Subcutaneous adipose tissue (tissue), 4 donors: Measurements from ENCODE around the gene ABCA7. TPM values are rescaled to one million over a fixed set of nuclear protein-coding genes. Genes with fewer than 3 reads are reported as not detected.

Experiments
- total RNA-seq, 4 donors: library from RNA; depleted of rRNA; stranded (reverse); fragments of >200 nt; gene quantifications; one replicate each; pipeline ENCODE4 v1.1.0, GENCODE V29; 2016
- TF ChIP-seq, protein P1 (sequence below): fragments of 450-650 bp; IDR thresholded peaks from one replicate; pipeline ENCODE4 v1.5.1; 2016; ENCODE audit warnings: low read depth, mild to moderate bottlenecking, control low read depth, antibody characterized with exemption, moderate library complexity

ABCA7 gene
- total RNA-seq, 4 donors from 2014 or later: 3.4 to 35.2 (median 12.2) TPM

DNA sequence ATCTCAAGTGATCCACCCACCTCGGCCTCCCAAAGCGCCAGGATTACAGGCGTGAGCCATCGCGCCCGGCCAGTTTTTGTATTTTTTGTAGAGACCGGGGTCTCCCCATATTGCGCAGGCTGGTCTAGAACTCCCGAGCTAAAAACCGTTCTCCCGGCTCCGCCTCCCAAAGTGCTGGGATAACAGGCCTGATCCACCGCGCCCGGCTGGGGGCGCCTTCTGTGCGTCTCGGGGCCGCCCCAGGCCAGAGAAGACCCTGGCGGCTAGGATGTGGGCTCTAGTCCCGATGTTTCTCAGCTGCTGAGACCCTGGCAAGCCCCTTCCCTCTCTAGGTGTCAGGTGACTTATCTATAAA, 30.6 kb downstream of the ABCA7 start:
- TF ChIP-seq, protein P1, sequence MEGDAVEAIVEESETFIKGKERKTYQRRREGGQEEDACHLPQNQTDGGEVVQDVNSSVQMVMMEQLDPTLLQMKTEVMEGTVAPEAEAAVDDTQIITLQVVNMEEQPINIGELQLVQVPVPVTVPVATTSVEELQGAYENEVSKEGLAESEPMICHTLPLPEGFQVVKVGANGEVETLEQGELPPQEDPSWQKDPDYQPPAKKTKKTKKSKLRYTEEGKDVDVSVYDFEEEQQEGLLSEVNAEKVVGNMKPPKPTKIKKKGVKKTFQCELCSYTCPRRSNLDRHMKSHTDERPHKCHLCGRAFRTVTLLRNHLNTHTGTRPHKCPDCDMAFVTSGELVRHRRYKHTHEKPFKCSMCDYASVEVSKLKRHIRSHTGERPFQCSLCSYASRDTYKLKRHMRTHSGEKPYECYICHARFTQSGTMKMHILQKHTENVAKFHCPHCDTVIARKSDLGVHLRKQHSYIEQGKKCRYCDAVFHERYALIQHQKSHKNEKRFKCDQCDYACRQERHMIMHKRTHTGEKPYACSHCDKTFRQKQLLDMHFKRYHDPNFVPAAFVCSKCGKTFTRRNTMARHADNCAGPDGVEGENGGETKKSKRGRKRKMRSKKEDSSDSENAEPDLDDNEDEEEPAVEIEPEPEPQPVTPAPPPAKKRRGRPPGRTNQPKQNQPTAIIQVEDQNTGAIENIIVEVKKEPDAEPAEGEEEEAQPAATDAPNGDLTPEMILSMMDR: no peak

DNA sequence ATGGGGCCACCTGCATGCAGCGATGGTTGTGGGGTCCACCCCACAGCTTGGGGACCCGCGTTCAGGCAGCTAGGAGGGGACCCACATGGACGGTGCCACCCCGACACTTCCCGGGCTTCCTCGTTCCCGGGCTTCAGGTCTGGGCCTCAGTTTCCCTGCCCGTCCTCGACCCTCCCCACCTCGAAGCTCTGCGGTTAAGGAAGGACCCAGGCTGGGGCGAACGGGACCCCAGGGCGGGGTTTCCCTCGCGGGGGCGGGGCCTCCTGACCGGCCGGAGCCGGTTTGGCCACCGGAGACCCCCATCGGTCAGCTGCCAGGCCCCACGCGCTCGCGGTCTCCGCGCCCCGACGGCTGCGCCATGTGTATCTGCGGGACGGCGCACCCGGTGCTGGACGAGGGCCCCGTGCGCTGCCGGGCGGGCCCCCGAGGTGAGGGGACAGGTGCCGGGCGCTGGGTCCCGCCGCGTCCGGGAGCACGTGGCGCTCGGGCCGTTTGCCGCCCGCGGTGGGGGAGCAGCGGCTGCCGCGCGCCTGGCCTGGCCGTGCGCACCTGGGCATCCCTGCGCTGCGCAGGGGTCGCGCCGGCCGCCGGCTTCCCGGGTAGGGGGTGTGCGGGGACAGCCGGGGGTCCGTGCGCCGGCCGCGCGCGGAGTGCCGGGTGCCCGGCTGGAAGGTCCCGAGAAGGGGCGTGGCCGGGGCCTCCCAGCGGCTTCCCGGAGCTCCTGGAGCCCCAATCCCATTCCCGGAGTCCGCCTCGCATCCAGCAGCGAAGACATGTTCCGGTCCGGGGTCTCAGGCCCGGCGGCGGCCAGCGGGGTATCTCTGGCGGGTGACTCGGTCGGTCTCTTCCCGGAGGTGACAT, 31.3 kb downstream of the ABCA7 start:
- TF ChIP-seq, protein P1: no peak

DNA sequence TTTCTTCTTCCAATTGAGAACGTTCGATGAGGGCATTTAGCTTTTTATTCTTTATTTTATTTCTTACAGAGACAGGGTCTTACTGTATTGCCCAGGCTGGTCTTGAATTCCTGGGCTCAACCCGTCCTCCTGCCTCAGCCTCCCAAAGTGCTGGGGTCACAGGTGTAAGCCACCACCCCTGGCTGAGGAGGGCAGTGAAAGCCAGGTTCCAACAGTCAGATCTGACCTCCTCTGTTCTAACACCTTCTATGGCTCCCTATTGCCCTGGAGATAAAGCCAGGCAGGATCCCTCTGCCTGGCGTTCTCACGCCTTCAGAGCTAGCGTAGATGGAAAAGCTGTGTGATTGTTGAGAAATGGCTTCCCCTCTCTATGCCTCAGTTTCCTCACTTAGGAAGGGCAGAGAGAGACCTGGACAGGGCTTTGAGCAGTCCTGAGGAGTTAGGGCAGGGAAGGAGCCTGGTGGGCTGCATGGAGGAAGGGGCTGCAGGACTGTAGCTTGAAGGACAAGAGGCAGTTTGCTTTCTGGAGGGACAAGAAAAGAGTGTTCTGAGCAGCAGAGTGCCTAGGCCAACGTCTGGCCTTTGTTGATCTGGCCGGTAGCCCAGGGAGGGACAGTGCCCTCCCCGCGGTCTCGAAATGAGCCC, 32.6 kb downstream of the ABCA7 start:
- TF ChIP-seq, protein P1: no peak

DNA sequence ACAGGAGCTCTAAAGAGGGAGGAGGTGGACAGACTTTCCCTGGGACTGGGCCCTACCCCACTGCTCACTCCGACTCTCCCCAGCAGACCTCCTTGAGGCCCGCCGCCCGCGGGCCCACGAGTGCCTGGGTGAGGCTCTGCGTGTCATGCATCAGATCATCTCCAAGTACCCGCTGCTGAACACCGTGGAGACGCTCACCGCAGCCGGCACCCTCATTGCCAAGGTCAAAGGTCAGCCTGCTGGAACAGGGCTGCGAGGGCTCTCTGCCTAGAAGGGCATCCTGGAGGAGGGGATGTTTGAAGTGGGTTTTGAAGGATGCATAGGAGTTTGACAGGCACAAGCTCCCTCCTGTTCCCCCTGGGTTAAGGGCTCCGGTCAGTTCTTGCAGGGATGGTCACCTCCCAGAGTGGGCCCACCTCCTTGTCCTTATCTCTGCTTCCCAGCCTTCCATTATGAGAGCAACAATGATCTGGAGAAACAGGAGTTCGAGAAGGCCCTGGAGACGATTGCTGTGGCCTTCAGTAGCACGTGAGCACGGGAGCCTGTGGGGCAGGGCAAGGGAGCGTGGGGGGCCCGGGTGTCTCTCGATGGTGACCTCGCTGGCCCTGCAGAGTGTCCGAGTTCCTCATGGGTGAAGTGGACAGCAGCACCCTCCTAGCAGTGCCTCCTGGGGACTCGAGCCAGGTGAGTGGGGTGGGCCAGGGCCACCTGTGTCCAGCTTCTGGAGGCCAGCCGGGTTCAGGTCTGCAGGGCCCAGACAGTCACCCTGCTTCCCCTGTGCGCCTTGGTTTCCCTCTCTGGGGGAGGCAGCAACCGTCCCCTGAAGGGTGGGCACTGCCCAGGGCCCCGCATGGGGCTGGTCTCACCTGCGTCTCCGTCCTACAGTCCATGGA, 33.4 kb downstream of the ABCA7 start:
- TF ChIP-seq, protein P1: no peak

DNA sequence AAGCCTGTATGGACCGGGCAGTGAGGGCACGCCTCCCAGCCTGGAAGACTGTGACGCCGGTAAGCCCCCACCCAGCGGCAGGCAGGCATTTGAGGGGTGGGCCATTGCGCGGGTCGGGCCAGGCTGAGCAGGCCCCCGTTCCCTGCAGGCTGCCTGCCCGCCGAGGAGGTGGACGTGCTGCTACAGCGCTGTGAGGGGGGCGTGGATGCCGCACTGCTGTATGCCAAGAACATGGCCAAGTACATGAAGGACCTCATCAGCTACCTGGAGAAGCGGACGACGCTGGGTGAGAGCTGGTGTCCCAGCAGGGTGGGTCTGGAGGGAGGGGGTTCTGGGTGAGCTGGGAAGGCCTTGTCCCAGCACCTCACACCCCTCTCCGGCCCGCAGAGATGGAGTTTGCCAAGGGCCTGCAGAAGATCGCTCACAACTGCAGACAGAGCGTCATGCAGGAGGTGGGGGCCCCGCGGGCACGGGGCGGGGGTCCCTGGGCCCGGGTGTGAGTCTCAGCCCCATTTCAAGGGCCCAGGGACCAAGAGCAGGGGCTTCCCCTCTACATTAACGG, 34.1 kb downstream of the ABCA7 start:
- TF ChIP-seq, protein P1: no peak

DNA sequence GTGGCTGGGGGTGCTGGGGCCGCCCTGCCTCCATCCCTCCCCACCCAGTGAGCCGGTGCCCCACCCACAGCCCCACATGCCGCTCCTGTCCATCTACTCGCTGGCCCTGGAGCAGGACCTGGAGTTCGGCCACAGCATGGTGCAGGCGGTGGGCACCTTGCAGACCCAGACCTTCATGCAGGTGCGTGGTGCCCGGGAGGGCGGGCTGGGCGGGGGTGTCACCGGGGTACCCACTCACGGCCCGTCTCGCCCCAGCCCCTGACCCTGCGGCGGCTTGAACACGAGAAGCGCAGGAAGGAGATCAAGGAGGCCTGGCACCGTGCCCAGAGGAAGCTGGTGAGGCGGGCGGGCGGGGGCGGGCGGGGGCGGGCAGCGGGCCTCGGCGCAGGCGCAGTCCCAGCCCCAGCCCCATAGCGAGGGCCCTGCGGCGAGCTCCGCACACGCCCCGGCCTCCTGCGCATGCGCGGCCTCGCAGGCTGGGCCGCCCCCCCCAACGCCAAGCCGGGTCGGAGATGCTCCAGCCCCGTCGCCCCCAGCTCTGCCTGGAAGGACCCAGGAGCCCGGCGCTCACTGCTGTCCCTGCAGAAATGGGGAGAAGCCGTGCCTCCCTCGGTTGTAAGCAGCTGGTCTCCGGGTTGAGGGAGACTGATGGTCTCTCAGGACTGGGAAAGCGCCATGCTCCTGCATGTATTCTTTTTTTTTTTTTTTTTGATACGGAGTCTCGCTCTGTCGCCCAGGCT, 34.8 kb downstream of the ABCA7 start:
- TF ChIP-seq, protein P1: no peak
